GM18909 (cell line): Measurements from ENCODE around the gene KLHDC2.
"Not testable (repeated sequence)": the region's sequence is repeated elsewhere in the genome, so short reads cannot be mapped to it uniquely, and the experiment has no call there.

Experiments
- ATAC-seq: cut with Tn5 transposase; IDR thresholded peaks from one replicate; pipeline ENCODE4 v1.9.1; 2021; ENCODE audit warnings: mild to moderate bottlenecking; ENCODE audit not compliant: unreplicated experiment, poor library complexity

KLHDC2 gene

GRCh38 chr14:49767571-49768300 is at the start of gene KLHDC2:
KLHDC2 (plus strand) TSS chr14:49768153; CDS start chr14:49768469, 316 bp downstream.
- peak; percentile 95 for ATAC-seq

DNA sequence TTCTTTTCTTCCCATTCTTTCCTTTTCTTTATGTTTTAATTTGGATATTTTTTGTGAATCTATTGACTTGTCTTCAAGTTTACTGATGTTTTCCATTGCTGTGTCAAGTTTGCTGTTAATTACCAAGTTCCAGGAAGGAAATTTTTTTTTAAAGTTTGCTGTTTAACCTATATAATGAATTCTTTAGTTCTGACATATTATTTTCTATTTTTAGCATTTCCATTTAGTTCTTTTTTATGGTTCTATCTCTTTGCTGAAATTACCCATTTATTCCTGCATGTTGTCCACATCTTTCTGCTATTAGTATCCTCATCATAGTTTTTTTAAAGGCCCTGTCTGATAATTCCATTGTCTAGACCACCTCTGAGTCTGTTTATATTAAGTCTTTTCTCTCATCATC is 47.2 kb upstream of the KLHDC2 start:
- ATAC-seq: no peak

- ATAC-seq: not testable (repeated sequence)
Observed at GRCh38 chr14:49721733-49722435, 46.1 kb upstream of the KLHDC2 start.

DNA sequence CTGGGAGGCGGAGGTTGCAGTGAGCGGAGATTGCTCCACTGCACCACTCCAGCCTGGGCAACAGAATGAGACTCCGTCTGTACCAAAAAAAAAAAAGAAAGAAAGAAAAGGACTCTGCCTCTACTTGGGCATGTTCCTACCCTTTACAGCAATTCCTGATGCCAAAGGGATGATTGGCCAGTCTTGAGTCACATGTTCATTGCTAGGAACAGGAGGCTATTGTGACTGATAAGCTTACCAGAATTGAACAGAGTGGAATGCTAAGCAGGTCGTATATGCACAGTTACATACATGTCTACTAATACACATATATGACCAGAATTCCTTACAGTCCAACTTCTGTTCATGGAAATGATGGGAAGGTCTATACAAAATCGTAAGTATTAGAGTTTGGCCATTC is 40.8 kb upstream of the KLHDC2 start:
- no peak for ATAC-seq

GRCh38 chr14:49732896-49733295 is 35.1 kb upstream of the KLHDC2 start:
- no peak for ATAC-seq

DNA sequence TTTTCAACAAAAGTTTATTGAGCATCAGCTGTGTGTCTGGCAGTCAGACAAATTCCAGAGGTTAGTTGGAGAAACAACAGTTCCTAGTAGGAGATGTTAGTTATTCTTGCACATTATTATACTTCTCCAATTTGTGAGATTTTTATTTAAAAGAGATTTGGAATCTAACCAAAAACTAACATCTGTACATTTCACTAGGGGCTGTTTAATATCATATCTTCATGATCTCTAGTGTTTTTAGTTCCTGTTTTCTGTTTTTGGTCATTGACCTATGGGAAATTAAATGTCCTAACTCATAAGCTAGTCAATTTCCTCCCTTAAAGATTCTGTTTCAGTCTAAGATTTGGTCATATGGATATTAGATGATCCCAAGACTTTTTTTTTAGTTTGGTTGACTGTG is 34.1 kb upstream of the KLHDC2 start:
- no peak for ATAC-seq

DNA sequence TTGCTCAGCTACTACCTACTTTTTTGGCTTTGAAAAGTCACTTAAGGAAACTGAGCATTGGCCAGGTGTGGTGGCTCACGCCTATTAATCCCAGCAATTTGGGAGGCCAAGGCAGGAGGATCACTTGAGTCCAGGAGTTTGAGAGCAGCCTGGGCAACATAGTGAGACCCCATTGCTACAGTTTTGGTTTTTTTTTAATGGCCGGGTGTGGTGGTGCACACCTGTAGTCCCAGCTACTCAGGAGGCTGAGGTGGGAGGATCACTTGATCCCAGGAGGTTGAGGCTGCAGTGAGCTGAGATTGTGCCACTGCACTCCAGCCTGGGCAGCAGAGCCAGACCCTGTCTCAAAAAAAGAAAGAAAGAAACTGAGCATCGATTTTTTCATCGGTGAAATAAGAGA is 32.3 kb upstream of the KLHDC2 start:
- ATAC-seq: not testable (repeated sequence)

GRCh38 chr14:49745191-49745590 is 22.8 kb upstream of the KLHDC2 start:
- no peak for ATAC-seq

- ATAC-seq: not testable (repeated sequence)
Observed at GRCh38 chr14:49746476-49746875, 21.5 kb upstream of the KLHDC2 start.

- ATAC-seq: no peak
Observed at GRCh38 chr14:49754570-49755097, 13.3 kb upstream of the KLHDC2 start.

GRCh38 chr14:49755378-49755777 is 12.6 kb upstream of the KLHDC2 start:
- no peak for ATAC-seq

- no peak for ATAC-seq
Observed at GRCh38 chr14:49761839-49762551, 6.0 kb upstream of the KLHDC2 start.

GRCh38 chr14:49766839-49767238 is 1.1 kb upstream of the KLHDC2 start:
- ATAC-seq: no peak

DNA sequence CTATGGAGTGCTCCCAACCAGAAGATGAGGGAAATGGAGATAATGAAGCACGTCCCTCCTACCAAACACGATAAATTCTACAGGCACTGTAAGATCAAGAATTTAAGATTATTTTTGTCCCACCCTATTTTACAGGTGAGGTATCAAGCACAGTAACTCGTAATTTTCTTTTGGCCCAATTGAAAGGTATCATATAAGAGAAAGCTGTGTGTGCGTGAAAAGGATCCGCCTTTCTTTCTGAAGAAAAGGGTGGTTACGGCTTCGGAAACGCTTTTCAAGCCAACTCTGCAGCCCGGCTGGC is 733 bp upstream of the KLHDC2 start:
- no peak for ATAC-seq

GRCh38 chr14:49768301-49769121 is 558 bp downstream of the KLHDC2 start:
- peak; percentile 40 for ATAC-seq

- ATAC-seq: no peak
Observed at GRCh38 chr14:49769171-49769570, 1.2 kb downstream of the KLHDC2 start.

DNA sequence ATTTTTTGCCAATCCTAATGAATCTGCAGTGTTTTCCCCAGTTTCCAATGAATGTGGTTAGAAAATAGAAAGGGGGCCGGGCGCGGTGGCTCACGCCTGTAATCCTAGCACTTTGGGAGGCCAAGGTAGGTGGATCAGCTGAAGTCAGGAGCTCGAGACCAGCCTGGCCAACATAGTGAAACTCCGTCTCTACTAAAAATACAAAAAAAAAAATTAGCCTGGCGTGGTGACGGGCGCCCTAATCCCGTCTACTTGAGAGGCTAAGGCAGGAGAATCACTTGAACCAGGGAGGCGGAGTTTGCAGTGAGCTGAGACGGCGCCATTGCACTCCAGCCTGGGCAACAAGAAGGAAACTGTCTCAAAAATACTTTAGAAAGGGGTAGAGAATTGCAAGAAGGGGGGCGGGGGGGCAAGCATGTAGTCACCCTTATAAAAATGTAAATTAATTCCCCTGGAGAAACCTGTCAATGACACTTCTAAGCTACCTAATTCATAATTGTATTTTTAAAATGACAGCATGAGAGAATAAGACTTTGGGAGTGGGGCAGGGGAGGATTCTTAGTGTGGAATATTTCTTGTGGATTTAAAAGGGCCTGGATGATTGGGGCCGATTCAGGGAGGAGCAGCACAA is 1.7 kb downstream of the KLHDC2 start:
- ATAC-seq: no peak

- no peak for ATAC-seq
Observed at GRCh38 chr14:49770212-49770817, 2.4 kb downstream of the KLHDC2 start.

DNA sequence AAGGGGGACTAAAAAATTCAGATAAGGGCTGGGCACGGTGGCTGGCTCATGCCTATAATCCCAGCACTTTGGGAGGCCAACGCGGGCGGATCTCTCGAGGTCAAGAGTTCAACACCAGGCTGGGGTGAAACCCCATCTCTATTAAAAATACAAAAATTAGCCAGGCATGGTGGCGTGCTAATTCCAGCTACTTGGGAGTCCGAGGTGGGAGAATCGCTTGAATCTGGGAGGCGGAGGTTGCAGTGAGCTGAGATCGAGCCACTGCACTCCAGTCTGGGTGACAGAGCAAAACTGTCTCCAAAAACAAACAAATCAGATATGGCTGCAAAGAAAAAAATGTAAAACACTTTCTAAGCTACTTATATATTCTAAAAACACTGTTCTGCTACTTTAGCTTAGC is 3.7 kb downstream of the KLHDC2 start:
- not testable (repeated sequence) for ATAC-seq
